NCI-H1436 (cell line): Measurements from ENCODE around the gene RAB11FIP4.

Experiments used
- DNase-seq: peaks from one replicate; lab custom pipeline; 2025; lab: John Stamatoyannopoulos, UW

RAB11FIP4 gene

DNA sequence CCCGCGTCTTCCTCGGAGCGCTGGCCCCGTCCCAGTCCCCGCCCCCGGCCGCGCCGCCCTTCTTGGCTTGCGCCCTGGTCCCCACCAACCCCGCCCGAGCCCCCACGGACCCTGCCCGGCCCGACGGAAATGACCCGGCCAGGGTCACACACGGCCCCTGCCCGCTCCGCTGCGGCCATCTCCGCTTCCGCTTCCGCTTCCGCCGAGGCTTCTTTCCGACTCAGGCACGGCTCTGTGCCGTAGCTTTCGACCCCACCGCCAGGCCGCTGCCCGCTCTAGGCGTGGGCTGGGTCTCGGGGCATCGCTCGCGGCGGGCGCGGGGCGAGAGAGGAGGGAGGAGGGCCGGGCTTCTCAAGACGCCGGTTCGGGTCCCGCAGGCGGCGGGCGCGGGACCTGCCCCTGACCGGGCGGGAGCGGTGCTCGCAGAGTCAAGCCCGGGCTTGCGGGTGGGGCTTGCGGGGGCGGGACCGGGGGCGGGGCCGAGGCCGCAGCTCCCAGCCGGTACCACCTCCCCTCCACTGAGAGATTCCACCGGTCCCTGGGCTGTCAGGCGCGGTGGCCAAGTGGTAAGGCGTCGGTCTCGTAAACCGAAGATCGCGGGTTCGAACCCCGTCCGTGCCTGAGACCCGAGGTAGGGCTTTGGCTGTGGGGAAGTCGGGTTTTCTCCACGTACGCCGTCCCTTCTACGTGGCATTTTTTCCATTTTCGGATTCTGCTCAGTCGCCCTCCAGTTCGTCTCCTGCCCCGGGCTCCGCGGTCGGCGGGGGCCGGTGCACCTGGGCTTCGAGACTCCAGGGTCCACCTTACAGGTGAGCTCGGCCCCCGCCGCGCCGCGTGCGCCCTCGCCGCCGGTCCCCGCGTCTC, 158.3 kb downstream of the RAB11FIP4 start:
- peak; percentile 93 for DNase-seq

DNA sequence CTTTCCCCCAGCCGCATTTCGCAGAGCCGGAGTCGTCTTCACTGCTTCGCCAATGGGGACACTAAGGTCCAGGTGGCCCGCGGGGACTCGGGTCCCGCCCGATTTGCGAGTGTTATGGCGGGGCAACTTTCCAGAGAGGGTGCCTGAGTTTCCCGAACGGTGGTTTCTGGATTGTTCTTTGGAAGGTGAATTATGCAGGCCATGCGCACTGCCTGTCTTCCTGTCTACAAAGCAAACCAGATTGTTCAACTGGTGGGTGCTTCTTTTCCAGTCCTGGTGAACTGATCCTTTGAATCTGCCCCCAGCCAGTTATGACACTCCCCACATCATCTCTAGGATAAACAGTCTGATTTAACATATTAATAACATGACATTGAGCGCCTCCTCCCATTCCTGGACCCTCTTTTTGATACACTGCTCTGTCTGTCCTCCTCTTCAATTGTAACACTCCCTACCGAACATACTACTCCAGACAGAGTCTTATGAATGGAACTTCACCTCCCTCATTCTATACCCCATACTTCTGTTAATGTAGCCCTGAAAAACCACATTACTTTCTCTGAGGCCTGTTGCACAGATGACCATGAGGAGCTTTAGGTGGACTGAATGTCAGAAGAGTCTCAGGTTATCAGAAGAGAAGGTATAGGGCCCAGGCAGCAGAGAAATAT, 159.0 kb downstream of the RAB11FIP4 start:
- DNase-seq: peak; percentile 38

DNA sequence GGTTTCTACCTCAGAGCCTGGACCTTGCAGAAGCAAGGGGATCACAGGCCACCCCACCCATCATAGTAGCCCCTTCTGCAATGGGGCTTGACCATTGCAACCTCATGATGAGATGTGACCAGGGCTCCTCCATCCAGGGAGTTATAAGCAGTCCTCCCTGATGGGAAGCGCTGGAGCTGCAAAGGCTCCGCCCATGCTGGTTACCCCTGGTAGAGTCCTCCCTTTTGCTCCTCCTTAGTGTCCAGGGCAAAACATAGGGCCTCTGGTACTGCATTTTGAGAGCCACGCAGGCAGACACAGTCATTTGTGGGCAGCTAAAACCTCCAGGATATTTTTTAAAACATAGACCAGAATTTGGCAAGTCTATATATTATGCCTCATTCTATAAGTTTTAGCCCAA, 161.1 kb downstream of the RAB11FIP4 start:
- no peak for DNase-seq

DNA sequence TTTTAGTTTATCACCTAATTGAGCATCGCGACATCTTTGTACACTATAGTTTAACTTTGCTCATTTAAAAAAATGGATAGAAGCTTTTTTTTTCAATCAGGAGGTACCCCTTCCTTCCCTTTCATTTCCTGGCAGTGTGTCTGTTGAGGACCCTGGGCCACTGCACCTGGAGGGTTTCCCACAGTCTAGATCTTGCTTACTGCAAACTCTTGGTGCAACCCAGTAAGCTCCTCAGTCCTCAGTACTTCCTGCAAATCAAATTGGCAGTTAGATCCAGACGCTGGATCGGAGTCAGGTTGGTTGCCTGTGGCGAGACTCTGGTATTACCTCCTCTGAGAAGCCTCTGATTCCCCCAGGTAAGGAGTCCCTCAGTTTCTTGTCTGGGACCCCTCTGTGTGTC, 162.0 kb downstream of the RAB11FIP4 start:
- DNase-seq: no peak

DNA sequence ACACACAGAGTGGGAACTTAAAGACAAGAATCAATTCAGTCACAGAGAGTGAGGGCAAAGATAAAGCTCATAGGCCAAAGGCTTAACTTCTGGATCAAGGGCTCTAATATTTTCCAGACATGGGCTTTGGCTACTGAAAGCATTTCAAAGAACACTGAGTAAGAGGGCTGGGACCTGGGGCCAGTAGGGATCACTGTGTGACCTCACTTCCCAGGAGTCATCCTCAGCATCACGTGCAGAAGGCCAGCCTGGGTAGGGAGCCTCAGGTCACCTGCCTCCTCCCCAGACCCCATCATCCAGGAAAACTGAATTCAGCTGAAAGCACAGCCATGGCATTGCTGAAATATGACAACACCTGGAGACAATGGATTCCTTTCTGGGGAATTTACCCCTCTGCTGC, 163.5 kb downstream of the RAB11FIP4 start:
- DNase-seq: no peak

DNA sequence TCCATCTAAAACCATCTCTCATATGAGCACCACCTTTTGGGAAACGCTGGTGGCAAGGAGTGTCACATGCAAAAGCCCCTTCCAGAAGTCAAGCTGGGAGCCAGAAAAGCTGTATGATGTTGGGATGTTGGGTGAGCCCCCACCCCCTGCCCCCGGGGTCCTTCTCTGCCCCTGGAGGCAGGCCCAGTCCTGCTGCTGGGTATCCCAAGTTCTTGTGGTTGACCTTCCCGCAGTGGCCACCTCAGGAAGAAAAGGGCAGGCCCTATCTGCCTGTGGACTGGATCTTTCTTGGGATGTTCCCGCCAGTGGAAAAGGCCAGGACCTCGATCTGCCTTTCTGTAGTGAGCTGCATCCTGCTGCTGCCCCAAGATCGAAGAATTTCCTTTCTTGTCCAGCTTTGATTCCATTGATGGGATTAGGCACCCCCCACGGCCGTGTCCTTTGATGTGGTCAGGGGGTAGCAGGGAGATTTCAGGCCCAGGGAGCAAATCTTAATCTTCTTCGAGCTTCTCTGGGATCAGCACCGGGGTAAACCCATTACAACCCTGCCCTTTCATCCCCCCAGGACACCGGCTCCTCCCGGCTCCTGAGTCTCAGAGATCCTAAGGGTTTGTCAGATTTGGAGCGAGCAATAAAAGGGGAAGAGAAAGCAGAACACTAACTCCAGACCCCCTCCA, 165.6 kb downstream of the RAB11FIP4 start:
- no peak for DNase-seq

DNA sequence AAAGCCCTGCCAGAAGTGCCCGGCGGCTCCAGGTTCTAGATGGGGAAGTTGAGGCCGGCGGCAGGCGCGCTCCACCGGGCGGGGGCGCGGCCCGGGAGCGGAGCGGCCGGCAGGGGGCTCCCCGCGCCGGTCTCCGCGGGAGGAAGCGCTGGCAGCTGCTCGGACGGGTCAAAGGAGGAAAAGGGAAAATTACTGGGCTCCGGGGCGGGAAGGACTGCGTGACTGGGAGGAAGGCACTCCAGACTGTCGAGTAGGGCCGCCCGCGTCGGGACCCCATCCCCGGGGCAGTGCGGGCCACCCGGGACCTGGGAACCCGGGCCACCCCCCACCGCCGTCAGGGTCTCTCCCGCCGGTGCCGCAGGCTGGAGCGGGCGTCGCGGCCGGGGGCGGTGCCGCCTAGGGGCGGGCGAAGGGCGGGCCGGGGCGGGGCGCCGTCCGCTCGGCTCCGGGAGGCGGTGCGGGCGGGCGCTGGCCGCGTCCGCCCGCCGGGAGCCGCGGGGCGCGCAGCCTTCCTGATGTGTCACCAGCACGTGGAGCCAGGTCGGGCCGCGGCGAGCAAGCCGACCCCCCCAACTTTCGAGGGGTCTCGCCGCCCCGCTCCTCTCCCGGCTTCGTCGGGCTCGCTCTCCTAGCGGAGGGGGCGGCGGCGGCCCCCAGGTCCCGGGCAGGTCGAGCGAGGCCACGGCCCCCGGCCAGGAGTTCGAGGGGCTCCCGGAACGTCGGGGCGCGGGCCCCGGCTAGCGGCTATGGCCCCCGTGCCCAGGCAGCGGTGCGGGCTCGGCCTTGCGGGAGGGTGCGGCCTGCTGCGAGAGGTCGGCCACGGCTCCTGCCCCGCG, 167.5 kb downstream of the RAB11FIP4 start:
- peak; percentile 63 for DNase-seq

DNA sequence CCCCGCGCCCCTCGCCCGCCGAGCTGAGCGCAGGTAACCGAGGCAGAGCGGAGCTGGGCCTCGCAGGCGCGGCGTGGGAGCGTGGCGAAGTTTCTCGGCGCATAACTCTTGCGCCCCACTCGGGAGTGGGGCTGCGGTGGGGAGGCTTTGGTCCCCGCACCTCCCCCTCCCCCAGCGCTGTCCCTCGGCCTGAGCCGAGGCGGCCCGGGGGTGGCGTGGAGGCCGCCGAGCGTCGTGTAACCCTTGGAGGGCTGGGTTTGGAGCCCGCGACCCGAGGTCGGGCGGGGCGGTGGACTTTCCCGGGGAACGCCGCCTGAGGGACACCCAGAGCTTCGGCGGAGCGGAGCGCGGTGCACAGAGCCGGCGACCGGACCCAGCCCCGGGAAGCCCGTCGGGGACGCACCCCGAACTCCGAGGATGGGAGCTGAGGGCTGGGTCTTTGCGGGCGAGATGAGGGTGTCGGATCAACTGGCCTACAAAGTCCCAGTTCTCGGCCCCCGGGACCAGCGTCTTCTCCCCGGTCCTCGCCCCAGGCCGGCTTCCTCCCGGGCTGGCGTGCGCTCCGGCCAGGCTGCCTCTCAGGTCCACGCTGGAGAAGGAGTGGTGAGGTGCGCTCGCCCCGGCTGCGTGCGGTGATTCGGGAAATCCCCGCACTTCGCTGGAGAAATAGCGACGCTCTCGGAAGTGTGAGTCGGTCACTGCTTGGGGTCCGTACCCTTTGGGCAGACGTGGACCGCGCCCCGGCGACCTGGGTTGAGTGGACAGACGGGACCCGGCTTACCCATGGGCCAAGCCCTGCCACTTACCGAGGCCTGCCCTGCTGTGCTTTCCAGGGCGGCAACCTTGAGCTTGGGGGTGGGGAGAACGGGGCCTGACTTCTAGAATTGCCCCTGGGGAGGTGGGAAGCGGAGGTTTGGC, 168.4 kb downstream of the RAB11FIP4 start:
- DNase-seq: no peak

DNA sequence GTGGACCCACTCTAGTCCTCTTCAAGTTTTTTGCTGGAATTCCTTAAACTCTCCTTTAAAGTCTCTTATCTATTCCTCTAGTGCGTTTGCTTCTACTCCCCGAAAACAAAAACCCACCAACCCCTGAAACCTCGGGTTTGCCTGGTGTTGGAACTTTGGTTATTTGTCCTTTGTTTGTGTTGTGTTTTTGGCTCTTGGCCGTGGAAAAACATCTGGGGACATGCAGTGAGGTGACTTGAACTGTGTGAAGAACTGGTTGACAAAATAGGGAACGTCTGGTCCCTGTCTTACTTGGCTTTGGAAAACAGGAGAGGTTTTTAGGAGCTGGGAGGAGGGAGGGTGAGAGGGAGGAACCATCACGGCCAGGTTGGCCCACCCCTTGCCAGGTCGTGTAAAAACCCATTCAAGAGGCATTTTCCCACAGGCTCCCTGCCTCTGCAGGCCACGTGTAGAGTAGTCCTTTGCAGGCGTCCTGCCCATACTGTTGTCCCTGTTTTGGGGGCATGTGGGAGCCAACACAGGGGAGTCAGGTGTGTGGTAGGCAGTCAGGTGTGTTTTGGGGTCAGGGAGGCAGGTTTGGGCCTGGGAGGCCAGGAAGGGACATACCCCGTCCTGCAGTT, 169.3 kb downstream of the RAB11FIP4 start:
- DNase-seq: no peak

DNA sequence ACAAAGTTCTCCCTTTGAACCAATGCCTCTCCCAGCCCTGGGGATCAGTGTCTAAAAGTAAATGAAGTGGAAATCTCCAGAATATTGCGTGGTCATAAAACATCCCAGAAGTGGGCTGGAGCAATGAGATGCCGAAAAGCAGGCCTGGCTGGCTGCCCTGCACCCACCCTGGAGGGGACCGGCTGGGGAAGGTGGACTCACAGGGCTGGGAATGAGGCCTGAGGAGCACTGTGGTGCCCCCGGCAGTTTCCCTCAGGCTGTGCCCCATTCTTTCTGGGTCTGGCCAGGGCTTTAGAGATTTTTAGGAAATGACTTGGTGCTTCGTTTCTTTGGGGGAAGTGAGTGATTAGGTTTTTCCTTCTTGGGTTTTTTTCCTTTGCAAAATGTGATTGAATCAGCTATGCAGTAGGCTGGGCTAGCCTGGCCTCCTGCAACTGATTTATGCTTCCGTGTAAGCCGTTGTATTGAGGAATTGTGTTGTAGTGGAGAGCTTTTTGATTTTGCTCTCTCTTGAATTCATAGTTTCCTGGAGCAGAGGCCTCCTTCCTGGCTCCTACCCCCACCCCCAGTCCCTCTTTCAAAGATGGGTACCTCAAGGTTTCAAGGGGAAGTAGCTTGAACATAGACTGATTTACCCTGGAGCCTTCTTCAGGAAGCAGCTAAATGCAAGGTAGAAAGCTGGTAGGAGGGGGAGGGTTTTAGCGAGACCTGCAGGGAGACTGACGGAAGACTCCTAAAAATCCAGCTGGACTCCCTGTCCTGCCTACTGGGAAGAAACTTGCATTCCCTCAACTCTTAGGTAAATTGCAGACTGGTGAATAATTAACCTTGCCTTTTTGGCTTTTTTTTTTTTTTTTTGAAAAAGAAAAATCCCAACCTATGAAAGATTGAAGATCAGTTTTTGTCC, 170.2 kb downstream of the RAB11FIP4 start:
- no peak for DNase-seq

DNA sequence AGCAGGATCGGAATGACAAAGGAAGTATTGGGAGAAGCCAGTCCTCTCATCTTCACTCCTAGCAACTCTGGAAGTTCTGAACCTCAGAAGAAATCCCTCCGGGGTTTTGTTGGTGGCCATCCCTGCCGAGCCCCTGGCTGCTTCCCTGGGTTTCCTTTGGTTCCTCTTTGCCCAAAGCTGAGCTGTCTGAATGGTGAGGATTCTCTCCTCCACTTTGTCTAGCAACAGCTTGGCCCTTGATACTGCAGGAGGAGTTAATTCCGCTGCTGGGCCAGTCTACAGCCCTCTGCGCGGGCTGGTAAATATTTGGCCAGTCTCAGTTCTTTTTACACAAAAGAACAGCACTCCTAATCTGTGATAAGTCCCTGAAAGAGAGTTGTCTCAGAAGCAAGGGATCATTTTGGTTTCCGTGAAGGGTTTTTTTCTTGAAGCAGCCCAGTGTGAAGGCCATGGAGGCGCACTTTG, 170.9 kb downstream of the RAB11FIP4 start:
- DNase-seq: no peak

DNA sequence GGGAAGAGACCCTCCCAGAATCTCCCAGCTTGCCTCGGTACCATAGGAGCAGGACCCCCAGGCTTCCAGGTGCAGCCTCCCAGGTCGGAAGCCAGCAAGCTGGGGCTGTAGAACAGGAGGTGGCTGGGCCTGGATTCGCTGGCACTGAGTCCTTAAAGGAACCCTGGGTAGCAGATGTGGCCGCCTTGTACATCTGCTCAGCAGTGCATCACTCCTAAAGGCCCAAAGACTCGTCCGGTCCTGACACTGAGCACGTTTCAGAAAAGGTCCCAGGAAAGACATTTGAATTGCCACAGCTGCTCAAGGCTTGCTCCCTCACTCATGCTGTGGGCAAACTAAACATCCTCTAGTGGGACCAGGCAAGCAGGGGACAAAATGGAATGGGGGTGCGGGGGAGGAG, 172.8 kb downstream of the RAB11FIP4 start:
- DNase-seq: no peak

DNA sequence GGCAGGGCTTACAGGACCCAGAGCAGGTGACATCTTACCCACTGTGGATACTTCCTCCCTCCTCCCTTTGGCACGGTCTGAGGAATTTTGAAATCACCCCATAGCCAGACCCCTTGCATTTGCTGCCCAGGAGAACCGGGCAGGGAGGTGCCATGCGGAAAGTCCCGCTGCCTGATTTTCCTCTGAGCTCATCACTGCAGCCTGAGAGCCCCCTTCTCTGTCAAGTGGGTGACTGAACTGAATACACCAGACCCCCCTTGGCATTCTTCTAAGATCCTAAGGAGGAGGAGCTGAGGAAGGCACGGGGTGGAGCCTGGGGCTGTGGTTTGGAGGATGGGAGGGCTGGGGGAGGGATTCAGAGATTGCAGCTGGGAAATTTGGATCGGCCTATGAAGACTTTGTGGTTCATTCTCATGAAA, 173.4 kb downstream of the RAB11FIP4 start:
- DNase-seq: no peak

DNA sequence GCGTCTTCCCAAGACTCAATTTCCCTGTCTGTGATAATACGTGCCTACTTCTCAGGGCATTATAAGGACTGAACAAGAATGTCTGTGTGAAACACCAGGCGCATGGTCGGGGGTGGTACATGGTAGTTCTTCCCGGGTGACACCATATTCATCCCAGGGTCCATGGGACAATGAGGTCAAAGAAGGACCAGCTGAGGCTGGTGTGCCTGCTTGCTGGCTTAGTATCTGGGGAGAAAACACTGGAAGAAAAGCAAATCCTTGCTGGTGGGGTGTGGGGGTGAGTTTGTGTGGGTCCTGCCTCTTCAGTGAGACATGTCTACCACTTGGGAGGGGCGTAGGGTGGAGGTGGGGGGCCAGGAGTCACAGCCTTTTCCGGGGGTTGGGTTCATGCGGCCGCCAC, 174.2 kb downstream of the RAB11FIP4 start:
- no peak for DNase-seq

DNA sequence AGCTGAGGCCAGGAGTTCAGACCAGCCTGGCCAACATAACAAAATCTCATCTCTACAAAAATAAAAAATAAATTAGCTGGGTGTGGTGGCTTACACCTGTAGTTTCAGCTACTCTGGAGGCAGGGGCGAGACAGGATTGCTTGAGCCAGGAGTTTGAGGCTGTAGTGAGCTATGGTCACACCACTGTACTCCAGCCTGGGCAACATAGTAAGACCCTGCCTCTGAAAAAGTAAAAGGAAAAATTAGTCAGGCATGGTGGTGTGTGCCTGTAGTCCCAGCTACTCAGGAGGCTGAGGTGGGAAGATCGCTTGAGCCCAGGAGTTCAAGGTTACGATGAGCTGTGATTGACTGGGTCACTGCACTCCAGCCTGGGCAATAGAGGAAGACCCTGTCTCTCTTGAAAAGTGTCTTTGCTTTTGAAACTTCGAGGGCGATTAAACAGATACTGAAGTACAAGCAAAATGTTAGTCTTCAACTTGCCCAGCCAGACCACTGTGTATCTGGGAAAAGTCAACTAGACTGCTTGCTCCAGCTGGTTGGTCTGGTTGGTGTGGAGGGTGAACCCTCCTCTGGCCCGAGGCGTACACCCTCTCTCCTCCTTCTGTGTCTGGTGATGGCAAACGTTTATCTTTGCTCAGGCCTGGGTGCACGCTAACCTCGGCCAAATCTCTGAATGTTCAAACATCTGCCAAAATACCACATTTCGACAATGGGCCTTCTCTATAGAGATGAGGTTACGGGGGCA, 174.9 kb downstream of the RAB11FIP4 start:
- DNase-seq: no peak

DNA sequence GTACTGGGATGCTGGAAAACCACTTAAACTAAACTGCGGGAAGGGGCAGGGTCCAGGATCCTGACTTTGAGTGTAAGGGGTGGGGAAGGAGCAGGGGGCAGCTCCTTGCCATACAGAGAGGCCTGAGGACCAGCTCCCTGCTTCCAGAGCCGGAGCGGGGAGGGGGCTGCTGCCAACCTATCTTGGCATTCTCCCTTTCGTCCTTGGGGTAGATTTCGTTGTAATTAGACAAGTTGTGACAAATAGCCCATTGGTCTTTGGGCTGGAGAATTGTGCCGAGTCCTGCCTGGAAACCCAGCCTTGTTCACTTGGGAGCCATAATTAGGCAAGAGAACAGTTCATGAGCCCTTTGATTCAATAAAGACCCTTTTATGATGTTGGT, 175.5 kb downstream of the RAB11FIP4 start:
- DNase-seq: no peak

DNA sequence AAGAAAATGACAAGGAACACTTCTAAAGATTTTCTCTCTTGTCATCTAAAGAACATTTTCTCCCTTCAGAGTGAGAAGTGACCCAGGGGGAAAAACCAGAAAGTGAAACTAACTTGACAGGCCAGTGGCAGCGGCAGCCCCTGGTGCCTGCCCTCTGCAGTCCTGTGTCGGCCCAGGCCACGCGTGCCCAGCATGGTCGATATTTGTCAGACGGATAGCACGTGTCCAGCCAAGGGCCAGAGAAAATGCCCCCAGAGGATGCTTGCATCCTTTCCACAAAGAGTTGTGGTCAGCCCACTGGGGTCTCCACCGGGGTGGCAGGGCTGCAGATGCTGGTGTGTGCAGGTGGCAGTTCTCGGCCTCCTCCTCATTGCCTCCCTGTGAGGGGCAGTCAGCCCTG, 176.6 kb downstream of the RAB11FIP4 start:
- DNase-seq: no peak

DNA sequence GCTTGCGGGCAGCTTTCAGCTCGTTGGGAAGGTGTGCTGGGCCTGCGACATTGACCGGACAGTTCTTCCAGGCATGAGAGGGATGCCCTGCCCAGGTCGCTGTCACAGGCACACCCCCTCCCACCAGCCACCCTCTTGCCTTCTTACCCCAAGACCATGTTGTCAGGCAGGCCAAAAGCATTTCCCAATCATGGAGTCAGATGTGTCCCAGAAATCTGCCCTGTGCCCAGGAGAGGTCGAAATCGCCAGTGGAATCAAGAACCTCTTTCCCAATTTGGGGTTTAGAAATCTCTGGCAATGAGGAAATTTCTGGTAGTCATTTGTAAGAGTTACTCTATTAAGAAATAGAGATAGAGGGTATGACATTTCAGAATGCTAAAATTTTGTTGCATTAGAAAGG, 177.1 kb downstream of the RAB11FIP4 start:
- no peak for DNase-seq

DNA sequence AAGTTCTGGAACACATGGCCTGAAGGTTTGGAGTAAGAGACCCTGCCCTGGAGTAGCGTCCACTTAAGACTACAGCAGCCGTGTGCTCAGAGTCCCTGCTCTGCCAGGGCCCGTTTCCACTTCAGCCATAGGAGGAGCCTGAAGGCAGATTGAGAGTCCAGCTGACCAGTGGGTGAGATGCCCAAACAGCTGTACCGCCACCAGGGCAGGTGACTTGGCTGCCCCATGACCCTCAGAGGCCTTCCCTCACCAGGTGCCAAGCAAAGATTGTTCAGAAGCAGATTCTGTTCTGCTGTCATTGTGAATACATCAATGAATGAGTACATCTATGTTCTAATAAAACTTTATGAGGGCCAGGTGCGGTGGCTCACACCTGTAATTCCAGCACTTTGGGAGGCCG, 178.8 kb downstream of the RAB11FIP4 start:
- no peak for DNase-seq
